Endothelial cell of umbilical vein (primary cell): ENCODE measurements around the gene MYBBP1A. TPM values are rescaled to one million over a fixed set of nuclear protein-coding genes. Genes with fewer than 3 reads are reported as not detected.

ENCODE experiments used
- BruUV-seq: library from RNA; stranded (reverse); fragments of 400-500 nt; replicated peaks from 2 replicates; lab custom pipeline; 2021; lab: Mats Ljungman, UMichigan
- CTCF ChIA-PET: fragments of 300-600, 350-600 bp; sonication (Branson Sonifier 250); formaldehyde crosslinking; loops from one replicate; lab custom pipeline; 2021; ENCODE audit warnings: antibody characterized with exemption, inconsistent platforms; lab: Charles Lee
- POLR2A ChIA-PET: fragments of 300-600, 350-600 bp; sonication (Branson Sonifier 250); formaldehyde crosslinking; loops from one replicate; lab custom pipeline; 2021; ENCODE audit warnings: antibody characterized with exemption, inconsistent platforms; lab: Charles Lee
- DNase-seq: peaks from one replicate; pipeline ENCODE4 v3.0.0-alpha.2; 2011; ENCODE audit warnings: low read depth, low spot score
- FAIRE-seq: peaks from 2 replicates; lab custom pipeline; 2011; peaks lifted over from hg19 to GRCh38; lab: Jason Lieb, UNC
- H2AFZ ChIP-seq: 2 replicates; pipeline ENCODE4 v1.6.0; 2012; ENCODE audit warnings: low read depth, low read length, control low read depth, inconsistent platforms
- H3K27ac ChIP-seq: 2 replicates; pipeline ENCODE4 v1.5.1; 2011; ENCODE audit warnings: low read depth, mild to moderate bottlenecking, control low read depth, low read length, moderate library complexity; ENCODE audit not compliant: insufficient read depth
- H3K27me3 ChIP-seq, 2 experiments: 2 replicates each; pipeline versions ENCODE4 v1.6.0 to v1.6.1; 2011; ENCODE audit warnings: low read length in 2 of 2, mixed read lengths in 1 of 2; ENCODE audit not compliant: control insufficient read depth in 2 of 2, insufficient read depth in 2 of 2
- H3K36me3 ChIP-seq, 2 experiments: 2 replicates in 1 of 2; 3 replicates in 1 of 2; pipeline ENCODE4 v1.5.1; 2011; ENCODE audit warnings: low read length in 2 of 2, mild to moderate bottlenecking in 1 of 2, moderate library complexity in 1 of 2; ENCODE audit not compliant: control insufficient read depth in 2 of 2, insufficient read depth in 2 of 2; ENCODE audit errors: extremely low read depth in 1 of 2
- H3K4me1 ChIP-seq: 3 replicates; pipeline ENCODE4 v1.5.1; 2011; ENCODE audit warnings: mild to moderate bottlenecking, low read length; ENCODE audit not compliant: control insufficient read depth, insufficient read depth; ENCODE audit errors: extremely low read depth
- H3K4me2 ChIP-seq: 2 replicates; pipeline ENCODE4 v1.6.1; 2011; ENCODE audit warnings: low read length, control low read depth, mixed read lengths; ENCODE audit not compliant: insufficient read depth
- H3K4me3 ChIP-seq, 3 experiments: fragments of 200-600 bp in 1 of 3; sonication (generic), shearing (Covaris generic) in 1 of 3; replicated peaks in 1 of 3; 2 replicates each; pipeline ENCODE4 v1.5.1; 2011 to 2016; ENCODE audit warnings: control low read depth in 3 of 3, low read length in 3 of 3, mild to moderate bottlenecking in 2 of 3, inconsistent platforms in 1 of 3, low read depth in 1 of 3, moderate library complexity in 1 of 3; ENCODE audit not compliant: insufficient read depth in 1 of 3
- H3K79me2 ChIP-seq: 2 replicates; pipeline ENCODE4 v1.6.0; 2012; ENCODE audit warnings: low read length, inconsistent platforms; ENCODE audit not compliant: control insufficient read depth, insufficient read depth
- H3K9ac ChIP-seq: replicated peaks from 2 replicates; pipeline ENCODE3; 2011; ENCODE audit warnings: low read length, control low read depth; ENCODE audit not compliant: insufficient read depth; ENCODE audit errors: extremely low read depth
- H3K9me1 ChIP-seq: replicated peaks from 3 replicates; pipeline ENCODE4 v1.6.0; 2011; ENCODE audit warnings: mild to moderate bottlenecking, low read length; ENCODE audit not compliant: control insufficient read depth, insufficient read depth; ENCODE audit errors: extremely low read depth
- H3K9me3 ChIP-seq: replicated peaks from 2 replicates; pipeline ENCODE4 v1.5.1; 2012; ENCODE audit warnings: low read length, inconsistent platforms; ENCODE audit not compliant: control insufficient read depth, insufficient read depth
- H4K20me1 ChIP-seq: replicated peaks from 2 replicates; pipeline ENCODE3; 2011; ENCODE audit warnings: mild to moderate bottlenecking, low read length; ENCODE audit not compliant: control insufficient read depth, insufficient read depth; ENCODE audit errors: extremely low read depth
- CTCF ChIP-seq, 2 donors: IDR thresholded peaks; 1 replicate in 1 of 2; 2 replicates in 1 of 2; pipeline ENCODE4 v1.5.1; 2011; ENCODE audit warnings: low read length in 2 of 2, mild to moderate bottlenecking in 2 of 2, moderate library complexity in 2 of 2, control low read depth in 1 of 2, inconsistent platforms in 1 of 2, low read depth in 1 of 2; ENCODE audit not compliant: insufficient read depth in 1 of 2; ENCODE audit errors: extremely low read depth in 1 of 2
- EZH2 ChIP-seq: IDR thresholded peaks from 2 replicates; pipeline ENCODE4 v1.6.1; 2012; ENCODE audit warnings: borderline replicate concordance, low read depth, mild to moderate bottlenecking, moderate library complexity, low read length, inconsistent platforms; ENCODE audit not compliant: severe bottlenecking
- FOS ChIP-seq: IDR thresholded peaks from 2 replicates; pipeline ENCODE4 v1.6.1; 2011; ENCODE audit warnings: mild to moderate bottlenecking, low read length, moderate library complexity, borderline replicate concordance; ENCODE audit not compliant: insufficient read depth
- GATA2 ChIP-seq: IDR thresholded peaks from 2 replicates; pipeline ENCODE4 v1.7.0; 2011; ENCODE audit warnings: low read depth, mild to moderate bottlenecking, moderate library complexity, mixed read lengths, low read length; ENCODE audit not compliant: insufficient read length, insufficient read depth
- JUN ChIP-seq: IDR thresholded peaks from 2 replicates; pipeline ENCODE4 v1.6.1; 2011; ENCODE audit warnings: borderline replicate concordance, low read depth; ENCODE audit not compliant: insufficient read length, insufficient read depth
- MAX ChIP-seq: IDR thresholded peaks from 2 replicates; pipeline ENCODE4 v1.6.1; 2011; ENCODE audit not compliant: insufficient read depth, insufficient read length
- MYC ChIP-seq: IDR thresholded peaks from one replicate; pipeline ENCODE4 v1.6.1; 2011; ENCODE audit warnings: mild to moderate bottlenecking, low read depth, low read length
- POLR2A ChIP-seq: IDR thresholded peaks from 2 replicates; pipeline ENCODE4 v1.6.1; 2012; ENCODE audit warnings: low read depth, mild to moderate bottlenecking, control low read depth, low read length
- POLR2AphosphoS5 ChIP-seq: IDR thresholded peaks from 2 replicates; pipeline ENCODE4 v1.6.1; 2012; ENCODE audit warnings: low read depth, mild to moderate bottlenecking, control low read depth, low read length, moderate library complexity; ENCODE audit not compliant: insufficient read depth
- dilution Hi-C: fragments of 300-500 bp; cut with MboI; formaldehyde crosslinking; loops from one replicate; pipeline ENCODE4 v1.15.0; 2019; ENCODE audit warnings: low sequenced_read_pairs; ENCODE audit not compliant: extremely low pct_ligation_motif_present
- intact Hi-C: fragments of 100-400 bp; cut with micrococcal nuclease; formaldehyde crosslinking; loops from one replicate; pipeline ENCODE4 v1.10.0; 2022
- polyA plus RNA-seq, 4 experiments: library from polyadenylated mRNA; depleted of rRNA in 3 of 4; stranded (reverse) in 3 of 4; unstranded in 1 of 4; fragments of >200 nt; gene quantifications; 2 replicates each; pipeline versions ENCODE4 v1.2.1 to v1.2.3, GENCODE V29; 2011 to 2012; ENCODE audit warnings: missing spikeins in 1 of 4
- total RNA-seq: library from RNA; stranded (reverse); gene quantifications from 2 replicates; pipeline ENCODE4 v1.2.3, GENCODE V29; 2021

Gene MYBBP1A
- total and polyA plus RNA-seq, 2 donors (not counting 3 experiments of a cell fraction or from before 2014, with no cell fraction given), result 26.8 to 79.2 TPM

GRCh38 chr17:4559139-4559791 lies 4.1 kb upstream of the MYBBP1A start:
- peaks cover 9% of the 10 kb centered on the region for H3K79me2 ChIP-seq
- FAIRE-seq (no peak), DNase-seq (no peak)
- H4K20me1 ChIP-seq, result no peaks in the 10 kb centered on the region
- TF ChIP-seq POLR2AphosphoS5, result no peak
- no peak for TF ChIP-seq JUN
- TF ChIP-seq MAX, result no peak
- no peak for TF ChIP-seq POLR2A
- H3K4me3 ChIP-seq, result no peak overlapping the region
- no peak overlapping the region for H2AFZ ChIP-seq
- no peak overlapping the region for H3K9ac ChIP-seq
- ChIA-PET POLR2A (no interaction called here), CTCF (no interaction called here)
- H3K4me1 ChIP-seq, result peaks cover 9% of the 10 kb centered on the region
- no peak overlapping the region for H3K4me2 ChIP-seq
- peaks cover 0 to 1% of the 10 kb centered on the region in 2 experiments for H3K27me3 ChIP-seq
- intact Hi-C loops (no loop called here), dilution Hi-C loops (no loop called here)
- no peaks in the 10 kb centered on the region for H3K9me1 ChIP-seq
- no peaks in the 10 kb centered on the region for H3K9me3 ChIP-seq
- BruUV-seq, result no TSS peak
- H3K36me3 ChIP-seq, result no peaks in the 10 kb centered on the region
- H3K27ac ChIP-seq, result no peak overlapping the region

GRCh38 chr17:4558347-4558971 lies 3.3 kb upstream of the MYBBP1A start:
- ChIA-PET POLR2A (no interaction called here), CTCF (no interaction called here)
- TF ChIP-seq POLR2A (no peak), EZH2 (no peak), POLR2AphosphoS5 (no peak), FOS (no peak), MAX (no peak), MYC (no peak), GATA2 (no peak), JUN (no peak), CTCF (IDR thresholded peaks at IDR 0.05; ENCODE audit: extremely low read depth in 1 of 2, insufficient read depth in 1 of 2, low read depth in 1 of 2, low read length in 2 of 2) (no peak)
- Histone ChIP-seq H3K79me2 (peaks cover 17% of the 10 kb centered on the region), H2AFZ (no peak overlapping the region), H3K27ac (no peak overlapping the region), H3K4me2 (no peak overlapping the region), H3K9ac (no peak overlapping the region), H3K27me3 (peaks cover 0 to 1% of the 10 kb centered on the region in 2 experiments), H3K9me1 (no peaks in the 10 kb centered on the region), H3K36me3 (peaks cover 0 to 2% of the 10 kb centered on the region in 2 experiments), H3K4me1 (peaks cover 17% of the 10 kb centered on the region), H3K9me3 (no peaks in the 10 kb centered on the region), H3K4me3 (no peak overlapping the region), H4K20me1 (no peaks in the 10 kb centered on the region)
- intact Hi-C loops (no loop called here), dilution Hi-C loops (no loop called here)
- no TSS peak for BruUV-seq
- DNase-seq (no peak), FAIRE-seq (no peak)
